Measurements from ENCODE around the gene CC2D2A.

DNA sequence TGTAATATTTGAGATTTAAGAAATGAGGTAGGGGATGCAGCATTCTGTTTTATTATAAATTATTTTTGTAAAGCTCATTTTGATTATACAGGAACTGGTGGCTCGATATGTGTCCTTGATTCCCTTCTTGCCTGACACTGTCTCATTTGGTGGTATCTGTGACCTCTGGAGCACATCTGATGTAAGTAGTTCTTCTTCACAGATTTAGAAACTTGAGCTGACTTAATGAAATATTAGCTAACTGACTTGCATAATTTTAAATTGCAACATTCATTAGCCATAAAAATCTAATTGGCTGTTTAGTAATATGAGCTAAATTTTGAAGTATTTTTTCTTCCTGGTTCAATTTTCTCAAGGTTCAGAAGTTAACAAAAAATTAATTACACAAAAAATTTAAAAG lies 116.4 kb downstream of the CC2D2A start:
- TF ChIP-seq ELF1 (IDR thresholded peaks at IDR 0.05; ENCODE audit: borderline replicate concordance, low read depth) (no peak), POLR2AphosphoS5 (IDR thresholded peaks at IDR 0.05; ENCODE audit: low read depth, low read length) (no peak), POLR2A (IDR thresholded peaks at IDR 0.05; ENCODE audit: borderline replicate concordance, extremely low read depth, insufficient read depth, insufficient read length) (no peak), YY1 (IDR thresholded peaks at IDR 0.05; ENCODE audit: extremely low read depth, insufficient replicate concordance, low read depth, low read length) (no peak), EGR1 (IDR thresholded peaks at IDR 0.05; ENCODE audit: low read depth) (no peak), EZH2 (IDR thresholded peaks at IDR 0.05) (no peak), SIN3A (IDR thresholded peaks at IDR 0.05; ENCODE audit: low read depth) (no peak)
- TF ChIP-seq, protein P1, sequence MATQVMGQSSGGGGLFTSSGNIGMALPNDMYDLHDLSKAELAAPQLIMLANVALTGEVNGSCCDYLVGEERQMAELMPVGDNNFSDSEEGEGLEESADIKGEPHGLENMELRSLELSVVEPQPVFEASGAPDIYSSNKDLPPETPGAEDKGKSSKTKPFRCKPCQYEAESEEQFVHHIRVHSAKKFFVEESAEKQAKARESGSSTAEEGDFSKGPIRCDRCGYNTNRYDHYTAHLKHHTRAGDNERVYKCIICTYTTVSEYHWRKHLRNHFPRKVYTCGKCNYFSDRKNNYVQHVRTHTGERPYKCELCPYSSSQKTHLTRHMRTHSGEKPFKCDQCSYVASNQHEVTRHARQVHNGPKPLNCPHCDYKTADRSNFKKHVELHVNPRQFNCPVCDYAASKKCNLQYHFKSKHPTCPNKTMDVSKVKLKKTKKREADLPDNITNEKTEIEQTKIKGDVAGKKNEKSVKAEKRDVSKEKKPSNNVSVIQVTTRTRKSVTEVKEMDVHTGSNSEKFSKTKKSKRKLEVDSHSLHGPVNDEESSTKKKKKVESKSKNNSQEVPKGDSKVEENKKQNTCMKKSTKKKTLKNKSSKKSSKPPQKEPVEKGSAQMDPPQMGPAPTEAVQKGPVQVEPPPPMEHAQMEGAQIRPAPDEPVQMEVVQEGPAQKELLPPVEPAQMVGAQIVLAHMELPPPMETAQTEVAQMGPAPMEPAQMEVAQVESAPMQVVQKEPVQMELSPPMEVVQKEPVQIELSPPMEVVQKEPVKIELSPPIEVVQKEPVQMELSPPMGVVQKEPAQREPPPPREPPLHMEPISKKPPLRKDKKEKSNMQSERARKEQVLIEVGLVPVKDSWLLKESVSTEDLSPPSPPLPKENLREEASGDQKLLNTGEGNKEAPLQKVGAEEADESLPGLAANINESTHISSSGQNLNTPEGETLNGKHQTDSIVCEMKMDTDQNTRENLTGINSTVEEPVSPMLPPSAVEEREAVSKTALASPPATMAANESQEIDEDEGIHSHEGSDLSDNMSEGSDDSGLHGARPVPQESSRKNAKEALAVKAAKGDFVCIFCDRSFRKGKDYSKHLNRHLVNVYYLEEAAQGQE (IDR thresholded peaks at IDR 0.05; ENCODE audit: low read depth), result no peak
- TF ChIP-seq, protein P2, sequence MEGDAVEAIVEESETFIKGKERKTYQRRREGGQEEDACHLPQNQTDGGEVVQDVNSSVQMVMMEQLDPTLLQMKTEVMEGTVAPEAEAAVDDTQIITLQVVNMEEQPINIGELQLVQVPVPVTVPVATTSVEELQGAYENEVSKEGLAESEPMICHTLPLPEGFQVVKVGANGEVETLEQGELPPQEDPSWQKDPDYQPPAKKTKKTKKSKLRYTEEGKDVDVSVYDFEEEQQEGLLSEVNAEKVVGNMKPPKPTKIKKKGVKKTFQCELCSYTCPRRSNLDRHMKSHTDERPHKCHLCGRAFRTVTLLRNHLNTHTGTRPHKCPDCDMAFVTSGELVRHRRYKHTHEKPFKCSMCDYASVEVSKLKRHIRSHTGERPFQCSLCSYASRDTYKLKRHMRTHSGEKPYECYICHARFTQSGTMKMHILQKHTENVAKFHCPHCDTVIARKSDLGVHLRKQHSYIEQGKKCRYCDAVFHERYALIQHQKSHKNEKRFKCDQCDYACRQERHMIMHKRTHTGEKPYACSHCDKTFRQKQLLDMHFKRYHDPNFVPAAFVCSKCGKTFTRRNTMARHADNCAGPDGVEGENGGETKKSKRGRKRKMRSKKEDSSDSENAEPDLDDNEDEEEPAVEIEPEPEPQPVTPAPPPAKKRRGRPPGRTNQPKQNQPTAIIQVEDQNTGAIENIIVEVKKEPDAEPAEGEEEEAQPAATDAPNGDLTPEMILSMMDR (IDR thresholded peaks at IDR 0.05 in 2 of 3, conservative IDR thresholded peaks at IDR 0.05 in 1 of 3; ENCODE audit: borderline replicate concordance in 1 of 3, insufficient read depth in 1 of 3, low read depth in 2 of 3, low read length in 2 of 3), result no peak
- TF ChIP-seq, protein P3, sequence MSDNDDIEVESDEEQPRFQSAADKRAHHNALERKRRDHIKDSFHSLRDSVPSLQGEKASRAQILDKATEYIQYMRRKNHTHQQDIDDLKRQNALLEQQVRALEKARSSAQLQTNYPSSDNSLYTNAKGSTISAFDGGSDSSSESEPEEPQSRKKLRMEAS (IDR thresholded peaks at IDR 0.05), result no peak
